IMR-90 (cell line): ENCODE measurements around the gene ANKFY1. TPM values are rescaled to one million over a fixed set of nuclear protein-coding genes. Genes with fewer than 3 reads are reported as not detected.

ENCODE experiments used
- ATAC-seq: fragments of 200-7000 bp; cut with Tn5 transposase; 2 replicates; pipeline ENCODE4 v1.9.1; 2020; ENCODE audit warnings: low read depth, mild to moderate bottlenecking, moderate library complexity
- BruUV-seq: library from RNA; stranded (reverse); fragments of 400-500 nt; replicated peaks from 2 replicates; lab custom pipeline; 2021; lab: Mats Ljungman, UMichigan
- CTCF ChIA-PET: fragments of 300-600 bp; formaldehyde crosslinking; extraction: SDS; loops from one replicate; lab custom pipeline; 2021; ENCODE audit warnings: antibody characterized with exemption; lab: Yijun Ruan, JAX
- POLR2A ChIA-PET: fragments of 300-600 bp; sonication (Branson Sonifier 250); formaldehyde crosslinking; loops from one replicate; lab custom pipeline; 2022; ENCODE audit warnings: antibody characterized with exemption; ENCODE audit not compliant: unreplicated experiment; lab: Charles Lee
- DNase-seq: peaks from one replicate; pipeline ENCODE4 v3.0.0; 2013
- H2AFZ ChIP-seq: replicated peaks from 2 replicates; pipeline ENCODE3; 2013; ENCODE audit warnings: low read length, mild to moderate bottlenecking; ENCODE audit not compliant: poor library complexity
- H2AK5ac ChIP-seq: 2 replicates; pipeline ENCODE4 v1.6.1; 2013; ENCODE audit warnings: low read depth, low read length, inconsistent platforms
- H2AK9ac ChIP-seq: replicated peaks from 2 replicates; pipeline ENCODE3; 2013; ENCODE audit warnings: mild to moderate bottlenecking, low read depth, low read length, moderate library complexity; ENCODE audit not compliant: poor library complexity
- H2BK120ac ChIP-seq: 2 replicates; pipeline ENCODE4 v1.6.1; 2013; ENCODE audit warnings: low read depth, low read length, inconsistent platforms
- H2BK15ac ChIP-seq: 3 replicates; pipeline ENCODE4 v1.6.1; 2013; ENCODE audit warnings: low read depth, low read length, inconsistent platforms
- H2BK20ac ChIP-seq: 2 replicates; pipeline ENCODE4 v1.6.1; 2013; ENCODE audit warnings: low read depth, mild to moderate bottlenecking, inconsistent platforms, low read length, moderate library complexity
- H2BK5ac ChIP-seq: 2 replicates; pipeline ENCODE4 v1.6.1; 2013; ENCODE audit warnings: mild to moderate bottlenecking, low read depth, low read length, inconsistent platforms; ENCODE audit not compliant: poor library complexity, severe bottlenecking
- H3K14ac ChIP-seq: replicated peaks from 2 replicates; pipeline ENCODE4 v1.6.1; 2013; ENCODE audit warnings: low read depth, low read length, inconsistent platforms
- H3K18ac ChIP-seq: 2 replicates; pipeline ENCODE4 v1.6.1; 2013; ENCODE audit warnings: low read depth, low read length, control low read depth
- H3K23ac ChIP-seq: 2 replicates; pipeline ENCODE4 v1.6.1; 2013; ENCODE audit warnings: low read depth, low read length, inconsistent platforms
- H3K27ac ChIP-seq: 2 replicates; pipeline ENCODE4 v1.5.1; 2013; ENCODE audit warnings: mild to moderate bottlenecking, control low read depth, low read length; ENCODE audit not compliant: insufficient read depth
- H3K27me3 ChIP-seq: 2 replicates; pipeline ENCODE4 v1.6.1; 2013; ENCODE audit warnings: low read length; ENCODE audit not compliant: control insufficient read depth, insufficient read depth
- H3K36me3 ChIP-seq: 2 replicates; pipeline ENCODE4 v1.6.1; 2013; ENCODE audit warnings: low read length, mixed read lengths; ENCODE audit not compliant: control insufficient read depth, insufficient read depth
- H3K4ac ChIP-seq: 2 replicates; pipeline ENCODE4 v1.6.1; 2013; ENCODE audit warnings: low read depth, low read length, inconsistent platforms
- H3K4me1 ChIP-seq: 2 replicates; pipeline ENCODE4 v1.6.1; 2013; ENCODE audit warnings: low read length, mixed read lengths; ENCODE audit not compliant: control insufficient read depth, insufficient read depth
- H3K4me2 ChIP-seq: 2 replicates; pipeline ENCODE4 v1.6.1; 2013; ENCODE audit warnings: low read depth, mild to moderate bottlenecking, control low read depth, low read length, moderate library complexity
- H3K4me3 ChIP-seq: 2 replicates; pipeline ENCODE4 v1.5.1; 2013; ENCODE audit warnings: low read depth, mild to moderate bottlenecking, control low read depth, low read length, moderate library complexity; ENCODE audit not compliant: insufficient read depth
- H3K56ac ChIP-seq: 2 replicates; pipeline ENCODE4 v1.6.1; 2013; ENCODE audit warnings: low read length, inconsistent platforms; ENCODE audit not compliant: insufficient read depth; ENCODE audit errors: extremely low read depth
- H3K79me1 ChIP-seq, 2 experiments: 2 replicates each; pipeline ENCODE4 v1.6.1; 2013; ENCODE audit warnings: low read length in 2 of 2, inconsistent platforms in 1 of 2, low read depth in 1 of 2
- H3K9ac ChIP-seq: 2 replicates; pipeline ENCODE4 v1.6.1; 2013; ENCODE audit warnings: low read depth, low read length, control low read depth
- H3K9me1 ChIP-seq: 2 replicates; pipeline ENCODE4 v1.6.1; 2013; ENCODE audit warnings: low read length, inconsistent platforms; ENCODE audit not compliant: insufficient read depth
- H3K9me3 ChIP-seq: 2 replicates; pipeline ENCODE4 v1.6.1; 2013; ENCODE audit warnings: low read length; ENCODE audit not compliant: control insufficient read depth, insufficient read depth
- H4K20me1 ChIP-seq: 2 replicates; pipeline ENCODE4 v1.6.1; 2013; ENCODE audit warnings: low read length, inconsistent platforms; ENCODE audit not compliant: insufficient read depth
- H4K5ac ChIP-seq: 2 replicates; pipeline ENCODE4 v1.6.1; 2013; ENCODE audit warnings: mild to moderate bottlenecking, low read depth, low read length, control low read depth
- H4K8ac ChIP-seq, 2 experiments: 2 replicates each; pipeline ENCODE4 v1.6.1; 2013; ENCODE audit warnings: low read depth in 2 of 2, low read length in 2 of 2, control low read depth in 1 of 2, inconsistent platforms in 1 of 2
- H4K91ac ChIP-seq: 2 replicates; pipeline ENCODE4 v1.6.1; 2013; ENCODE audit warnings: low read depth, low read length, inconsistent platforms; ENCODE audit not compliant: insufficient read depth
- CEBPB ChIP-seq: IDR thresholded peaks from 2 replicates; pipeline ENCODE4 v1.6.1; 2012; ENCODE audit warnings: low read depth, low read length, improper control_type of control experiment
- CHD1 ChIP-seq: IDR thresholded peaks from 2 replicates; pipeline ENCODE4 v1.6.1; 2012; ENCODE audit warnings: low read depth, low read length, improper control_type of control experiment
- FOS ChIP-seq: fragments of 150-350 bp; IDR thresholded peaks from 2 replicates; pipeline ENCODE4 v1.6.1; 2016; ENCODE audit warnings: low read depth, low read length
- MAFK ChIP-seq: IDR thresholded peaks from 2 replicates; pipeline ENCODE4 v1.6.1; 2012; ENCODE audit warnings: low read depth, low read length, improper control_type of control experiment
- POLR2A ChIP-seq: IDR thresholded peaks from 2 replicates; pipeline ENCODE4 v1.6.1; 2012; ENCODE audit warnings: mild to moderate bottlenecking, low read depth, low read length
- RAD21 ChIP-seq: IDR thresholded peaks from 2 replicates; pipeline ENCODE4 v1.6.1; 2012; ENCODE audit warnings: low read length, improper control_type of control experiment
- WGBS, 2 experiments: methylation state at CpG; one replicate each; pipeline versions ENCODE4 v1.1.5 to v1.1.7; 2013; ENCODE audit warnings: missing lambda C conversion rate in 2 of 2; ENCODE audit not compliant: insufficient read length in 1 of 2; ENCODE audit errors: extremely low coverage in 2 of 2; 5-methylcytosine and 5-hydroxymethylcytosine counted together
- dilution Hi-C: fragments of 300-500 bp; cut with HindIII; formaldehyde crosslinking; loops from one replicate; pipeline ENCODE4 v1.14.3; 2018; ENCODE audit warnings: low sequenced_read_pairs; ENCODE audit not compliant: unreplicated experiment
- in situ Hi-C: fragments of 300-500 bp; cut with MboI; formaldehyde crosslinking; loops from 3 replicates; pipeline ENCODE4 v1.14.3; 2019; ENCODE audit warnings: low sequenced_read_pairs, inconsistent platforms, mixed read lengths
- intact Hi-C: fragments of 100-400 bp; cut with micrococcal nuclease; formaldehyde crosslinking; loops from 2 replicates; pipeline ENCODE4 v1.10.0; 2022
- polyA plus RNA-seq, 3 experiments: library from polyadenylated mRNA; depleted of rRNA; stranded (reverse); fragments of >200 nt; gene quantifications; 2 replicates each; pipeline ENCODE4 v1.2.3, GENCODE V29; 2012; ENCODE audit warnings: low replicate concordance in 1 of 3
- total RNA-seq: library from RNA; depleted of rRNA; stranded (reverse); fragments of >200 nt; gene quantifications from 2 replicates; pipeline ENCODE4 v1.2.3, GENCODE V29; 2012

Gene ANKFY1
- total and polyA plus RNA-seq, 2 of the 4 experiments (the other 2 are of a cell fraction), result 32.3 to 48.9 TPM

GRCh38 chr17:4221899-4222659, 41.7 kb downstream of the ANKFY1 start:
- Histone ChIP-seq H3K4me2 (no peak overlapping the region), H3K36me3 (peaks cover 8% of the 10 kb centered on the region), H4K91ac (no peak overlapping the region), H3K18ac (no peak overlapping the region), H2BK120ac (no peak overlapping the region), H3K23ac (no peak overlapping the region), H3K4me1 (peaks cover 2% of the 10 kb centered on the region; the same call in 1 of the 2 replicates), H3K9me3 (no peaks in the 10 kb centered on the region), H3K9me1 (0 out of 2 replicates have a peak, but pooled peaks cover 5% of the 10 kb centered on the region), H2AK9ac (no peak overlapping the region), H3K14ac (no peak overlapping the region), H3K79me1 (peaks cover 5 to 29% of the 10 kb centered on the region in 2 experiments; a peak in 3 of 4 replicates), H2BK20ac (no peak overlapping the region), H2AFZ (no peak overlapping the region), H3K27ac (no peak overlapping the region), H4K20me1 (no peaks in the 10 kb centered on the region), H2BK15ac (no peak overlapping the region), H3K27me3 (no peaks in the 10 kb centered on the region), H3K4ac (no peak overlapping the region), H3K56ac (no peak overlapping the region), H4K8ac (no peak overlapping the region), H2BK5ac (no peak overlapping the region), H4K5ac (no peak overlapping the region), H3K9ac (no peak overlapping the region), H2AK5ac (no peak overlapping the region), H3K4me3 (no peak overlapping the region)
- no peak for DNase-seq
- WGBS, 2 experiments, result 80% methylated on average over 9 of the region's 47 CpGs; no CpG with 5 or more reads in 1 of the 2 experiments
- TF ChIP-seq RAD21 (no peak), MAFK (no peak), POLR2A (no peak), CEBPB (no peak), FOS (no peak), CHD1 (no peak)
- dilution Hi-C loops, result no loop called here
- ChIA-PET CTCF (no interaction called here), POLR2A (interaction anchor here (0.7 kb wide), 1 partner anchor 16 kb away, joined by 6 read pairs; no protein-coding TSS in a partner anchor)
- no TSS peak for BruUV-seq
- intact Hi-C loops, result no loop called here
- no peak for ATAC-seq
- in situ Hi-C loops, result no loop called here
